Liver (tissue), 9 donors: Measurements from ENCODE around the gene CFAP251. TPM values are rescaled to one million over a fixed set of nuclear protein-coding genes. Genes with fewer than 3 reads are reported as not detected.

Source experiments
- DNase-seq: peaks from one replicate; pipeline ENCODE4 v3.0.0-alpha.2; 2017; ENCODE audit warnings: low spot score
- H3K27ac ChIP-seq, 2 donors: one replicate each; pipeline ENCODE4 v1.7.0; 2013; ENCODE audit warnings: inconsistent platforms in 2 of 2, low read length in 2 of 2, control low read depth in 1 of 2, low read depth in 1 of 2, mild to moderate bottlenecking in 1 of 2
- H3K27me3 ChIP-seq, 4 donors: one replicate each; pipeline versions ENCODE4 v1.6.1 to v1.7.0; 2013; ENCODE audit warnings: low read length in 3 of 4, inconsistent platforms in 1 of 4, mild to moderate bottlenecking in 1 of 4, moderate library complexity in 1 of 4; ENCODE audit not compliant: control insufficient read depth in 4 of 4, insufficient read depth in 4 of 4
- H3K36me3 ChIP-seq, 4 donors: one replicate each; pipeline versions ENCODE4 v1.6.1 to v1.7.0; 2013; ENCODE audit warnings: low read length in 3 of 4, mild to moderate bottlenecking in 3 of 4, low read depth in 1 of 4, moderate library complexity in 1 of 4; ENCODE audit not compliant: control insufficient read depth in 4 of 4, insufficient read depth in 3 of 4
- H3K4me1 ChIP-seq, 4 donors: one replicate each; pipeline versions ENCODE4 v1.6.1 to v1.7.0; 2013; ENCODE audit warnings: low read length in 3 of 4, mild to moderate bottlenecking in 3 of 4, moderate library complexity in 1 of 4; ENCODE audit not compliant: control insufficient read depth in 4 of 4, insufficient read depth in 4 of 4
- H3K4me3 ChIP-seq, 3 donors: one replicate each; pipeline versions ENCODE4 v1.6.1 to v1.7.0; 2013; ENCODE audit warnings: low read length in 3 of 3, control low read depth in 1 of 3, low read depth in 1 of 3, mild to moderate bottlenecking in 1 of 3
- H3K9ac ChIP-seq, 2 donors: one replicate each; pipeline ENCODE4 v1.7.0; 2013; ENCODE audit warnings: low read length in 2 of 2, mild to moderate bottlenecking in 2 of 2, moderate library complexity in 2 of 2, control low read depth in 1 of 2, low read depth in 1 of 2
- H3K9me3 ChIP-seq, 4 donors: one replicate each; pipeline versions ENCODE4 v1.6.1 to v1.7.0; 2013; ENCODE audit warnings: low read length in 3 of 4; ENCODE audit not compliant: control insufficient read depth in 4 of 4
- EGR1 ChIP-seq, 2 donors: IDR thresholded peaks; 2 replicates each; pipeline ENCODE4 v1.6.1; 2016 to 2018; ENCODE audit warnings: antibody characterized with exemption in 2 of 2, low read depth in 2 of 2
- FOXA1 ChIP-seq: IDR thresholded peaks from 2 replicates; pipeline ENCODE4 v1.6.1; 2016; ENCODE audit warnings: antibody characterized with exemption
- FOXA2 ChIP-seq: IDR thresholded peaks from 2 replicates; pipeline ENCODE4 v1.6.1; 2016; ENCODE audit warnings: antibody characterized with exemption
- GABPA ChIP-seq, 2 donors: IDR thresholded peaks in 1 of 2; conservative IDR thresholded peaks in 1 of 2; 2 replicates each; pipeline ENCODE4 v1.6.1; 2016; ENCODE audit warnings: antibody characterized with exemption in 2 of 2, mild to moderate bottlenecking in 1 of 2, moderate library complexity in 1 of 2
- HNF4A ChIP-seq, 2 donors: conservative IDR thresholded peaks; 2 replicates each; pipeline ENCODE4 v1.6.1; 2016; ENCODE audit warnings: antibody characterized with exemption in 2 of 2, mild to moderate bottlenecking in 2 of 2
- HNF4G ChIP-seq: IDR thresholded peaks from 2 replicates; pipeline ENCODE4 v1.6.1; 2016; ENCODE audit warnings: antibody characterized with exemption
- JUND ChIP-seq, 2 donors: IDR thresholded peaks; 2 replicates each; pipeline ENCODE4 v1.6.1; 2016; ENCODE audit warnings: antibody characterized with exemption in 2 of 2
- RAD21 ChIP-seq, 2 donors: IDR thresholded peaks; 2 replicates each; pipeline ENCODE4 v1.6.1; 2016; ENCODE audit warnings: antibody characterized with exemption in 2 of 2, mild to moderate bottlenecking in 2 of 2
- RXRA ChIP-seq, 2 donors: IDR thresholded peaks; 2 replicates each; pipeline ENCODE4 v1.6.1; 2017 to 2018; ENCODE audit warnings: antibody characterized with exemption in 2 of 2, mild to moderate bottlenecking in 1 of 2
- SP1 ChIP-seq: IDR thresholded peaks from 2 replicates; pipeline ENCODE4 v1.6.1; 2018; ENCODE audit warnings: antibody characterized with exemption, mild to moderate bottlenecking
- YY1 ChIP-seq: IDR thresholded peaks from 2 replicates; pipeline ENCODE4 v1.6.1; 2016; ENCODE audit warnings: antibody characterized with exemption, mild to moderate bottlenecking
- WGBS: extraction: QIAGEN DNeasy Blood & Tissue Kit; methylation state at CpG from one replicate; pipeline ENCODE4 v1.1.7; 2013; 5-methylcytosine and 5-hydroxymethylcytosine counted together
- polyA plus RNA-seq, 2 donors: library from polyadenylated mRNA; stranded (reverse) in 1 of 2; unstranded in 1 of 2; fragments of 200-250 nt in 1 of 2; fragments of >200 nt in 1 of 2; fragmentation: Nextera tagmentation in 1 of 2; extraction: Ambion mirVana in 1 of 2; gene quantifications; one replicate each; pipeline versions ENCODE4 v1.2.1 to v1.2.3, GENCODE V29; 2013 to 2015
- total RNA-seq, 2 donors: library from RNA; depleted of rRNA; stranded (reverse); fragments of >200 nt; gene quantifications; one replicate each; pipeline ENCODE4 v1.2.3, GENCODE V29; 2014
- TF ChIP-seq, protein P1 (sequence below): fragments of 150-350 bp; IDR thresholded peaks from 2 replicates; pipeline ENCODE4 v1.5.1; 2017; ENCODE audit warnings: improper control_type of control experiment, low read depth, low read length; ENCODE audit not compliant: missing input control
- TF ChIP-seq, protein P2 (sequence below): IDR thresholded peaks from 2 replicates; pipeline ENCODE4 v1.6.1; 2016; ENCODE audit warnings: antibody characterized with exemption
- TF ChIP-seq, protein P3 (sequence below): IDR thresholded peaks from 2 replicates; pipeline ENCODE4 v1.6.1; 2016; ENCODE audit warnings: antibody characterized with exemption
- TF ChIP-seq, protein P4 (sequence below): IDR thresholded peaks from 2 replicates; pipeline ENCODE4 v1.6.1; 2016; ENCODE audit warnings: antibody characterized with exemption, mild to moderate bottlenecking
- TF ChIP-seq, protein P5 (sequence below): IDR thresholded peaks from 2 replicates; pipeline ENCODE4 v1.6.1; 2016; ENCODE audit warnings: antibody characterized with exemption
- donor health status: healthy.
- donor health status: healthy.
- donor health status: healthy.
- donor health status: healthy.
- donor health status: healthy.

The CFAP251 gene
- total and polyA plus RNA-seq, 4 donors: 1.6 to 4.0 (median 2.0) TPM

DNA sequence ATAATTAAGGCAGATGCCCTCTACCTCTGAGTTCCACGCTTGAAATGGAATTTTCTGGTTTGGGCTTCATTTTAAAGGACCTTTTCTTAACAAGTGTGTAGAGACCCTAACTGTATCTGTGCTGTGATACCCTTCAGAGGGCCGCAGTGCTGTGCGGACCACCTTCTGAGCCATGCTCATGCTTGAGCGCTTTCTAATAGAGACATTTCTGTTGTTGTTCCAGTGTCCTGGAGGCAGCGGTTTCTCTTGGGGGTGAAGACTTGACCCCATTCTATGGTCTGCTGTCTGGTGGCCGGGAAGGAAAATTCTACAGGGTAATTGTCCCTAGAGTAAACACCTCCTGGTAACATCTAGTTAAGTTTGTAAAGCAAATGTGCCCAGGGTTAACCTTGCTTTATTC, 56.6 kb downstream of the CFAP251 start:
- H3K9ac ChIP-seq: no peak overlapping the region

DNA sequence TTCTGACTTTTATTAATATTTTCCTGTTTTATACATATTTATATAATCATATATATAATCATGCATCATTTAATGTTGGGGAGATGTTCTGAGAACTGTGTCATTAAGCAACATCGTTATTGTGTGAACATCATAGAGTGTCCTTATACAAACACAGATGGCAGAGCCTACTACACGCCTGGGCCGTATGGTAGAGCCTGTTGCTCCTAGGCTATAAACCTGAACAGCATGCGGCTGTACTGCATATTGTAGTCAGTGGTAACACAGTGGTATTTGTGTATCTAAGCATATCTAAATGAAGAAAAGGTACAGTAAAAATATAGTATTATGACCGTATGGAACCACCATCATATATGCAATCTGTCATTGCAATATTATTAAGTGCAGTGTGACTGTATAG, 58.6 kb downstream of the CFAP251 start:
- H3K27ac ChIP-seq: no peak overlapping the region
- no peak overlapping the region for H3K9ac ChIP-seq
- DNase-seq: no peak
- WGBS: 93% methylated on average over 5 of the region's 5 CpGs
- no peaks in the 10 kb centered on the region for H3K36me3 ChIP-seq
- no peaks in the 10 kb centered on the region for H3K4me1 ChIP-seq
- no peaks in the 10 kb centered on the region for H3K27me3 ChIP-seq
- H3K4me3 ChIP-seq: no peak overlapping the region
- no peaks in the 10 kb centered on the region for H3K9me3 ChIP-seq
- TF ChIP-seq, protein P1, sequence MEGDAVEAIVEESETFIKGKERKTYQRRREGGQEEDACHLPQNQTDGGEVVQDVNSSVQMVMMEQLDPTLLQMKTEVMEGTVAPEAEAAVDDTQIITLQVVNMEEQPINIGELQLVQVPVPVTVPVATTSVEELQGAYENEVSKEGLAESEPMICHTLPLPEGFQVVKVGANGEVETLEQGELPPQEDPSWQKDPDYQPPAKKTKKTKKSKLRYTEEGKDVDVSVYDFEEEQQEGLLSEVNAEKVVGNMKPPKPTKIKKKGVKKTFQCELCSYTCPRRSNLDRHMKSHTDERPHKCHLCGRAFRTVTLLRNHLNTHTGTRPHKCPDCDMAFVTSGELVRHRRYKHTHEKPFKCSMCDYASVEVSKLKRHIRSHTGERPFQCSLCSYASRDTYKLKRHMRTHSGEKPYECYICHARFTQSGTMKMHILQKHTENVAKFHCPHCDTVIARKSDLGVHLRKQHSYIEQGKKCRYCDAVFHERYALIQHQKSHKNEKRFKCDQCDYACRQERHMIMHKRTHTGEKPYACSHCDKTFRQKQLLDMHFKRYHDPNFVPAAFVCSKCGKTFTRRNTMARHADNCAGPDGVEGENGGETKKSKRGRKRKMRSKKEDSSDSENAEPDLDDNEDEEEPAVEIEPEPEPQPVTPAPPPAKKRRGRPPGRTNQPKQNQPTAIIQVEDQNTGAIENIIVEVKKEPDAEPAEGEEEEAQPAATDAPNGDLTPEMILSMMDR: no peak
- TF ChIP-seq SP1: no peak
- no peak for TF ChIP-seq FOXA1
- TF ChIP-seq, protein P2, sequence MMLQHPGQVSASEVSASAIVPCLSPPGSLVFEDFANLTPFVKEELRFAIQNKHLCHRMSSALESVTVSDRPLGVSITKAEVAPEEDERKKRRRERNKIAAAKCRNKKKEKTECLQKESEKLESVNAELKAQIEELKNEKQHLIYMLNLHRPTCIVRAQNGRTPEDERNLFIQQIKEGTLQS: no peak
- TF ChIP-seq RXRA (IDR thresholded peaks at IDR 0.05): no peak
- TF ChIP-seq YY1: no peak
- TF ChIP-seq, protein P3, sequence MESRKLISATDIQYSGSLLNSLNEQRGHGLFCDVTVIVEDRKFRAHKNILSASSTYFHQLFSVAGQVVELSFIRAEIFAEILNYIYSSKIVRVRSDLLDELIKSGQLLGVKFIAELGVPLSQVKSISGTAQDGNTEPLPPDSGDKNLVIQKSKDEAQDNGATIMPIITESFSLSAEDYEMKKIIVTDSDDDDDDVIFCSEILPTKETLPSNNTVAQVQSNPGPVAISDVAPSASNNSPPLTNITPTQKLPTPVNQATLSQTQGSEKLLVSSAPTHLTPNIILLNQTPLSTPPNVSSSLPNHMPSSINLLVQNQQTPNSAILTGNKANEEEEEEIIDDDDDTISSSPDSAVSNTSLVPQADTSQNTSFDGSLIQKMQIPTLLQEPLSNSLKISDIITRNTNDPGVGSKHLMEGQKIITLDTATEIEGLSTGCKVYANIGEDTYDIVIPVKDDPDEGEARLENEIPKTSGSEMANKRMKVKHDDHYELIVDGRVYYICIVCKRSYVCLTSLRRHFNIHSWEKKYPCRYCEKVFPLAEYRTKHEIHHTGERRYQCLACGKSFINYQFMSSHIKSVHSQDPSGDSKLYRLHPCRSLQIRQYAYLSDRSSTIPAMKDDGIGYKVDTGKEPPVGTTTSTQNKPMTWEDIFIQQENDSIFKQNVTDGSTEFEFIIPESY: no peak
- TF ChIP-seq, protein P4, sequence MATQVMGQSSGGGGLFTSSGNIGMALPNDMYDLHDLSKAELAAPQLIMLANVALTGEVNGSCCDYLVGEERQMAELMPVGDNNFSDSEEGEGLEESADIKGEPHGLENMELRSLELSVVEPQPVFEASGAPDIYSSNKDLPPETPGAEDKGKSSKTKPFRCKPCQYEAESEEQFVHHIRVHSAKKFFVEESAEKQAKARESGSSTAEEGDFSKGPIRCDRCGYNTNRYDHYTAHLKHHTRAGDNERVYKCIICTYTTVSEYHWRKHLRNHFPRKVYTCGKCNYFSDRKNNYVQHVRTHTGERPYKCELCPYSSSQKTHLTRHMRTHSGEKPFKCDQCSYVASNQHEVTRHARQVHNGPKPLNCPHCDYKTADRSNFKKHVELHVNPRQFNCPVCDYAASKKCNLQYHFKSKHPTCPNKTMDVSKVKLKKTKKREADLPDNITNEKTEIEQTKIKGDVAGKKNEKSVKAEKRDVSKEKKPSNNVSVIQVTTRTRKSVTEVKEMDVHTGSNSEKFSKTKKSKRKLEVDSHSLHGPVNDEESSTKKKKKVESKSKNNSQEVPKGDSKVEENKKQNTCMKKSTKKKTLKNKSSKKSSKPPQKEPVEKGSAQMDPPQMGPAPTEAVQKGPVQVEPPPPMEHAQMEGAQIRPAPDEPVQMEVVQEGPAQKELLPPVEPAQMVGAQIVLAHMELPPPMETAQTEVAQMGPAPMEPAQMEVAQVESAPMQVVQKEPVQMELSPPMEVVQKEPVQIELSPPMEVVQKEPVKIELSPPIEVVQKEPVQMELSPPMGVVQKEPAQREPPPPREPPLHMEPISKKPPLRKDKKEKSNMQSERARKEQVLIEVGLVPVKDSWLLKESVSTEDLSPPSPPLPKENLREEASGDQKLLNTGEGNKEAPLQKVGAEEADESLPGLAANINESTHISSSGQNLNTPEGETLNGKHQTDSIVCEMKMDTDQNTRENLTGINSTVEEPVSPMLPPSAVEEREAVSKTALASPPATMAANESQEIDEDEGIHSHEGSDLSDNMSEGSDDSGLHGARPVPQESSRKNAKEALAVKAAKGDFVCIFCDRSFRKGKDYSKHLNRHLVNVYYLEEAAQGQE: no peak
- TF ChIP-seq GABPA (IDR thresholded peaks at IDR 0.05 in 1 of 2, conservative IDR thresholded peaks at IDR 0.05 in 1 of 2): no peak
- TF ChIP-seq, protein P5, sequence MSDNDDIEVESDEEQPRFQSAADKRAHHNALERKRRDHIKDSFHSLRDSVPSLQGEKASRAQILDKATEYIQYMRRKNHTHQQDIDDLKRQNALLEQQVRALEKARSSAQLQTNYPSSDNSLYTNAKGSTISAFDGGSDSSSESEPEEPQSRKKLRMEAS: no peak
- no peak for TF ChIP-seq HNF4G

More for the DNA sequence above, 56.6 kb downstream of the CFAP251 start:
- H3K9me3 ChIP-seq: no peaks in the 10 kb centered on the region
- no peaks in the 10 kb centered on the region for H3K27me3 ChIP-seq
- no peaks in the 10 kb centered on the region for H3K36me3 ChIP-seq
- TF ChIP-seq, protein P2: no peak
- TF ChIP-seq, protein P4: no peak
- no peak for TF ChIP-seq EGR1 (IDR thresholded peaks at IDR 0.05; ENCODE audit: low read depth in 2 of 2)
- TF ChIP-seq, protein P1: no peak
- TF ChIP-seq HNF4A (conservative IDR thresholded peaks at IDR 0.05): no peak
- no peak for TF ChIP-seq FOXA2
- no peak for TF ChIP-seq HNF4G
- TF ChIP-seq JUND (IDR thresholded peaks at IDR 0.05): no peak
- TF ChIP-seq RAD21 (IDR thresholded peaks at IDR 0.05): no peak
- no peak for DNase-seq
- 92% methylated on average over 6 of the region's 6 CpGs for whole genome bisulfite sequencing
- no peak overlapping the region for H3K4me3 ChIP-seq
- no peaks in the 10 kb centered on the region for H3K4me1 ChIP-seq
- no peak overlapping the region for H3K27ac ChIP-seq
